ENCODE results near the gene LAMB1. TPM values are rescaled to one million over a fixed set of nuclear protein-coding genes. Genes with fewer than 3 reads are reported as not detected.

Gene LAMB1
- total RNA-seq, 3 donors from 2014 or later = 82.0 to 165 (median 148) TPM

DNA sequence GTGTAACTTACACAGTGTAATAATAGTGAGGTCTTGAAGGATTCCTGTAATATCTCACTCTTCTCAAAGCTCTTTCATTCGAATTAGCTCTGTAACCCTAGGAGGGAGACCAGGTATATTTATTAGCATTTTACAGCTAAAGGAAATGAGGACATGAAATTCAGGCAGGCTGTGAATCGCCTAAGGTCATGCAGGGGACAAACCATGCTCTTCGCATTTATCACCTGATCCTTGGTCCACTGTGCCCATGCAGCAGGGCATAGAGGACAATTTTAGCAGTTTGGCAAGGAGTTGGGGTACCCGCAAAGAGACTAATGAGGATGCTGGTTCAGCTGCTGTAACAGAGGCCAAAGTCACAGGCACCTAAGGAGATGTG is 14.8 kb upstream of the LAMB1 start:
- H3K4me1 ChIP-seq (ENCODE audit: low read depth) = peaks cover 10% of the 10 kb centered on the region
- ATAC-seq = no peak
- TF ChIP-seq CTCF (IDR thresholded peaks at IDR 0.05) = no peak
- H3K36me3 ChIP-seq (ENCODE audit: low read depth) = no peaks in the 10 kb centered on the region
- DNase-seq = no peak
- H3K4me3 ChIP-seq = no peak overlapping the region
- intact Hi-C loops (cut with DNase I, micrococcal nuclease) = no loop called here
- H3K9me3 ChIP-seq = no peaks in the 10 kb centered on the region

- intact Hi-C loops (cut with DNase I, micrococcal nuclease) = no loop called here
- ATAC-seq (peak; percentile 56), DNase-seq (no peak)
- no peaks in the 10 kb centered on the region for H3K36me3 ChIP-seq (ENCODE audit: low read depth)
- H3K4me1 ChIP-seq (ENCODE audit: low read depth) = peaks cover 11% of the 10 kb centered on the region
- no peak for TF ChIP-seq CTCF (IDR thresholded peaks at IDR 0.05)
- H3K9me3 ChIP-seq = no peaks in the 10 kb centered on the region
- no peak overlapping the region for H3K4me3 ChIP-seq
These were observed 14.1 kb upstream of the LAMB1 start for GRCh38 chr7:108016841-108017775.

DNA sequence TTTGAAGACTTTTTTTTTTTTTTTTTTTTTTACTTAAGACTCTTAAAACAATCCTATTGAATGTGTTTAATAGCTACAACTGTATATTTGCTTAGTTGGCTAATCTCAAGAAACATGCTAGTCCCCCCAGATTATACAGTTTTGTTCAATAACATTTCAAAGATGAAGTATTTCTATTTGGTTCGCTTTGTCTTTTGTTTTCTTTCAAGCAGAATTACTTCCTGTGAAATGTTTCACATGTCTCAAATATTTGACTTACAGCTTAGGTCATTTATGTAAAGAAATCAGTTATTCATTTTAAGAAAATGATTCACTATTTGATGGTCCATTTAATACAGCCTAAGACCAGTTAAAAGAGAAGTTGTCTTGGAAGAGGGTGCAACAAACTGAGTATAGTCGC is 12.8 kb upstream of the LAMB1 start:
- ATAC-seq (no peak), DNase-seq (no peak)
- intact Hi-C loops (cut with DNase I, micrococcal nuclease) = no loop called here
- Histone ChIP-seq H3K4me1 (ENCODE audit: low read depth) (peaks cover 15% of the 10 kb centered on the region), H3K36me3 (ENCODE audit: low read depth) (no peaks in the 10 kb centered on the region), H3K4me3 (no peak overlapping the region), H3K9me3 (no peaks in the 10 kb centered on the region)
- TF ChIP-seq CTCF (IDR thresholded peaks at IDR 0.05) = no peak

DNA sequence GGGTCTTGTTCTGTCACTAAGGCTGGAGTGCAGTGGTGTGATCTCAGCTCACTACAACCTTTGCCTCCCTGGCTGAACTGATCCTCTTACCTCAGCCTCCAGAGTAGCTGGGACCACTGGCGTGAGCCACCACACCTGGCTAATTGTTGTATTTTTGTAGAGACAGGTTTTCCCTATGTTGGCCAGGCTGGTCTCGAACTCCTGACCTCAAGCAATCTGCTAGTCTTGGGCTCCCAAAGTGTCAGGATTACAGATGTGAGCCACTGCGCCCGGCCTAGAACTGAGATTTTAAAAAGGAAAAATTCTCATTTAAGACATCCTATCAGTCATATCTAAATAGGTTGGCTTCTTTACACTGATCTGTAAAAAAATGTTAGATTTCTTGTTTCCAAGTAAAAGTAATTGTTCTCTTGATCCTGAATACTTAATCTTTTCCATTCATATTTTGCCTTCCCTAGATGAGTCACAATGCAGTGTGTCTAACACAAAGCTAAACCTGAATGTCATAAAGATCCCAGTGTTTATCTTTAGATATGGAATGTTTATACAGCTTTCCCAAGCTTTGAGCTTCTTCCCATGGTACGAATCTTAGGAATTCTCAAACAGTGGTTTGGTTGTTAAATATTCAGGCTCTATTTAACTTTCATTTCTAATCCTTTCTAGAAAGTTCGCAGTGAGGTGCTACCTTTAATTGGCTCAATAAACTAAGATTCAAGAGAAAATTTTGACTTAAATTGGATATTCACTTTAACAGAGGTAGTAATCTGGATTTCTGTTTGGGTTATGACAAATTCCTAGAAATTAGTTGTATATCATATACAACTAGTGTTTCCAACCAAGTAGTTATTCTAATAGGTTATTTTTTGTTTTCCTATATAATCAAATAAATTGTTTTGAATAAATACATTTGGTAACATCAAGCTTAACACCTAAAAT is 12.1 kb upstream of the LAMB1 start:
- intact Hi-C loops (cut with DNase I, micrococcal nuclease) = no loop called here
- H3K36me3 ChIP-seq (ENCODE audit: low read depth) = no peaks in the 10 kb centered on the region
- TF ChIP-seq CTCF (IDR thresholded peaks at IDR 0.05) = no peak
- ATAC-seq (peak; percentile 69), DNase-seq (no peak)
- H3K4me3 ChIP-seq = no peak overlapping the region
- H3K4me1 ChIP-seq (ENCODE audit: low read depth) = peaks cover 22% of the 10 kb centered on the region
- H3K9me3 ChIP-seq = no peaks in the 10 kb centered on the region

- intact Hi-C loops (cut with DNase I, micrococcal nuclease) = no loop called here
- Histone ChIP-seq H3K36me3 (ENCODE audit: low read depth) (no peaks in the 10 kb centered on the region), H3K4me3 (no peak overlapping the region), H3K9me3 (no peaks in the 10 kb centered on the region), H3K4me1 (ENCODE audit: low read depth) (peaks cover 22% of the 10 kb centered on the region)
- no peak for ATAC-seq
- no peak for TF ChIP-seq CTCF (IDR thresholded peaks at IDR 0.05)
- no peak for DNase-seq
These were observed 11.3 kb upstream of the LAMB1 start for GRCh38 chr7:108014215-108014614.
